Stimulated activated CD4-positive, alpha-beta T cell treated with anti-CD3 and anti-CD28 coated beads, TNF-alpha, amount 100 ng/mL, for 48 hours (primary cell): ENCODE data around the gene GPC3.
"Not testable (repeated sequence)": the region's sequence is repeated elsewhere in the genome, so short reads cannot be mapped to it uniquely, and the experiment has no call there.

ENCODE experiments used
- DNase-seq, 3 donors: peaks; one replicate each; pipeline ENCODE4 v3.0.0-alpha.2; 2020; ENCODE audit warnings: low read depth in 3 of 3

The GPC3 gene

GRCh38 chrX:133995759-133996158, 10.4 kb upstream of the GPC3 start:
- no peak for DNase-seq

DNA sequence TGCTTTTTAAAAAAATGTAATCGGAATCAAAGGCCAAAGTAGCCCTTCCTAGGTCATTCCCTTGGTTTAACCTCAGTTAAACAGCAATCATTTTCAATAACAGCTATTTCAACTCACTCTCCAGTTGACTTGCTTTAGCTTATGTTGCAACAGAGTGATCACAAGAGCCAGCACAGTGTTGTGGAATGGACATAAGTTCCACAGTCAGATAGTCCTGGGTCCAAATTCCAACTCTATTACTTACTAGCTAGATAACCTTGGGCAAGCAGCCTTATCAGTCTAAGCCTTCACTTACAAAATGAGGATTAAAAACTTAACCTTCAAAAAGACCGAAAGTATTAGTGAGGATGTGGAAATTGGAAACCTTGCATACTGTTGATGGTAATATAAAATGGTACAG, 9.2 kb upstream of the GPC3 start:
- no peak for DNase-seq

DNA sequence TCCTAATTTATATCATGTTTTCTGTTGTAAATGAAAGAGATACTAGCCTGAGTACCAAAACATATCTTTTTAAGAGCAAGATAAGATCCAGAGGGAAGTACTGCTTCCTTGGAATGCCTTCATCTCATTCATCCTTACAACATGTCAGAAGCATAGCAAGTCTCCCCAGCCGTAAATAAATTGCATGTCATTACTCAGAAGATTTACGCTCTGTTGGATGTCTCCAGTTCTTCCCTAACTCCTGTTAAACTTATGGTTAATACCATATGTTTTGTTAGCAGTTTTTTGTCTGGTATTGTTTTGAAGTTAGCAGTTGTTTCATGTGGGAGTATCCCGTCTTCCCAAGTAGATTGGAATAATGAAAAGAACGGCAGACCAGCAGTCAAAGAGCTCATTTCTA, 7.5 kb upstream of the GPC3 start:
- no peak for DNase-seq

GRCh38 chrX:133991814-133992213, 6.4 kb upstream of the GPC3 start:
- DNase-seq, result no peak

- not testable (repeated sequence) for DNase-seq
These were observed 5.7 kb upstream of the GPC3 start for GRCh38 chrX:133991057-133991456.

DNA sequence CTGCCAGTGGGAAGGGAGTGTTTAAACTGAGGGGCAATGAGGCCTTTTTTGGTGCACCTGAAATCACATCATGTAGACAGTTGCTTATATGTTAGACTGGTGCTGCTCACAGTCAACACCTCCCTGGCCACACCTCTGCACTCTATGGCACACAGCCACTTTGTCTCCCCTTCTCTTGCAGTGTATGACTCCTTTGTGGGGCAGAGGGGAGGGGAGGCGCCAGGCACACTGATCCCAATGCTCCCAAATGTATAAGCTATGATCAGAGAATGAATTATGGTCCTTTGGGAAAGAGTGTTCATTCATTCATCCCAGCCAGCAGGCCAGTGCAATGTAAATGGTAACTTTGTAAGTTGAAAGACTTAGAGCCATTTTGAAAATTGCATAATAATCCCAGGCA, 4.6 kb upstream of the GPC3 start:
- DNase-seq, result no peak

DNA sequence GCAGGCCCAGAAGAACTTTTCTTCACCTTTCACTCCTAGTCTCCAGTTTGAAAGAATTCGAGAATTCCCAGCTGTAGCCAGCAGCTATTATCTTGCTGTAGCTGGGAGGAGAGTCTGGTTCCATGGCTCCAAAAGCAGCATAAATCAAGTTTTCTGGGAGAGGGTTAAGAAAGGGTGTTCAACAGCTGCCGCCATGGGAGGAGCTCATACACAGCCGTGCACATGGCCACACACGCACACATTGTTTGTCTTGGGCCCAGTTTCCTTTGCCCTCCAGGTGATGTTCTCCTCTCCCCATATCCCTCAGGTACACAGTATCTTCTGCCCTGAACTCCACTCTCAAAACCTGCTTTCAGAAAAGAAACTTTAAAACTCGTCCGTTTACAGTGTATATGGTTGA, 4.1 kb upstream of the GPC3 start:
- no peak for DNase-seq

DNA sequence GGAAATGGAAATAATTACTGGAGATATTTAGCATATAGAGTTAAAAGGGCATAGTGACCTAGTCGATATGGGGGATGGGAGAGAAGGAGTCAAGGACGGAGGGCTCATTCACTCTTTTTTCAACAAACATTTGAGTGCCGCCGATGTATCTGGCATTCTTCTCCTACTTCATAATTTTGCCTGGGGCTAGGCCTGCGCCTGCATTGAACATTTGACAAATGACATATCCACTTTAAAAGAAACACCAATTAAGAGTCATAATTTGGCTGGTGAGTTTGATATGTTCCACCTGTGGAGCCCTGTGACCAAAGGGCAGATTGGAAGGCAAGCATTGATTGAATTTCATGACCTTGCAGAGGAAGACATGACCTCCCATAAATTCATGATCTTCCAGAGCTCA, 2.6 kb upstream of the GPC3 start:
- DNase-seq, result no peak

- DNase-seq, result no peak
These were observed 1.8 kb upstream of the GPC3 start for GRCh38 chrX:133987188-133987587.

DNA sequence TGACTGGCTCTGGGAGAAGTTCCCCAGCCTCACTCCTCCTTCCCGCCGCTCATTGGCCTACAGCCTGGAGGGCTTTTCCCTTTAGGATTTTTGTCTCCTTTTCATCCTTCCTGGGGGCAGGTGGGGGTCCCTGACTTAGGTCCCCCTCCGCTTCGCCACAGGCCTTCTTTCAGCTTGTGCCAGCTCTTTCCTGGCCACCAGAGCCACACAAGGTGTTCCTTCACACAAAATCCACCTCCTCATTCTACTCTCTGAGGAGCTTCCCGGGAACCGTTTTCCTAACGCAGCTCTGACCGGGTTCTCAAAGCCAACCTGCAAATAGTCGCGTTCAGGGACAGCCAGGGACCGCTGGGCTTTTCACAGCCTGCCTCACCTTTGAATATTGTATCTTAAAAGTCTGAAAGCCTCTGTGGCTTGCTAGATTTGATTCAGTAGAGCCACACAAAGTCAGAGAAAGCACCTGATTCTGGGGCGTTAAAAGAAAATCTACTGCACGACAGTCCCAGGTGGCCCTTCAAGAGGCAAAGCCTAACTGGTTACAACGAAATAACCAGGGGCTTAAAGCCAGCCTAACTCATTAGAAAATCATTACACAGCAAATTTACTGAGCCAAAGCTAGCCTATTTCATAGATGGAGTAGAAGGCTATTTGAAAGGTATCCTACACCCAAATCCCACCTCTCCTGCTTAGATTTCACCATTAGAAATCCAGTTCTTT, 731 bp upstream of the GPC3 start:
- DNase-seq, result no peak

DNA sequence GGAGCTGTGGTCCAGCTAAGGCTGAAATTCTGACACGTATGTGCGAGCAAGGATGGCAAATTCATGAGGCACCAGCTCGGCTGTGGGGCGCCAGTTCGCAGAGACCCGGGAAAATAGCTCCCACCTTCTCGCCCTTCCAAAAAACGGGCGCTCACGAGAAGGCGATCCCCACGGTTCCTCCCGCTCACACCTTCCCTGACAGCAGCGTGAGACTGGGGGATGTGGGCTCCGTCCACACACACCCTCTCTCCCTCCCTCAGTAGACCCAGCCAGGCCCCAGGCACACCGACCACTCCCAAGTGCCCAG, 584 bp downstream of the GPC3 start:
- DNase-seq, result no peak

DNA sequence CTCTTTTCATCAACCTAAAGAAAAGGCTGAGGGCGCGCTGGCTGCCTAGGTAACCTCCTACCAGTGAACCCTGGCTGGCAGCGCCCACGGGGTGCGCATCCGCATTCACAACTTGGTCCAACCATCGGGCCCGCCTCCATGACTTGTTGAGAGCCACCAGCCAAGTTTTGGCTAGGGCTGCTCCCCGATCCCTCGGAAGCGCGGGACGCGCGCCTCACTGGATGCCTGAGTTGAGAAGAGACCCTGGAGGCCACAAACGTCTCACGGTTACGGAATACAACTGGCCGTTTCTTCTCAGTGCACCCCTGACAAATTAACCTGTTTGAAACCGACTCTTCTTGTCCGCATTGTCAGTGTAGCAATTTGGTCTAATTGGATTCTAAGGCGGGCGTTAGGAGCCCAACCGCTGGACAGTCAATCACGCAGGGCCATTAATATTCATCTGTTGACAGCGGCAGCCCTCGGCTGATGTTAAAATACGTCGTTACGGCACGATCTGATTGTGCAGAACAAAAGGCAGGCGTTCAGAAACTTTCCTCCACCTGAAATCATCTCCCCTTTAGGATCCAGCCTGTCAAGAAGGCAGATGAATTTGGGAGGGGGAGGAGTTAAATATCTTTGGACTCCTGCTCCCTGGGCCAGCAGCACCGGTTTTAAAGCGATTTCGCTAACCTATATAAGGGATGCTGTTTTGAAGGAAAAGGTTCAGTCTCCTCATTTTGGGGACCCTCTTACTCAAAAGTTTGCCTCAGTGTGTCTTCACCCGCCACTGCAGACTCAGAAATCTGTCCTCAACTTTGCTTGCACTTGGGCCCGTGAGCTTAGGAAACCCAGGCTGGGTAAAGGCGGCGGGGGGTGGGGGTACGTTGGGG, 1.2 kb downstream of the GPC3 start:
- DNase-seq, result no peak

DNA sequence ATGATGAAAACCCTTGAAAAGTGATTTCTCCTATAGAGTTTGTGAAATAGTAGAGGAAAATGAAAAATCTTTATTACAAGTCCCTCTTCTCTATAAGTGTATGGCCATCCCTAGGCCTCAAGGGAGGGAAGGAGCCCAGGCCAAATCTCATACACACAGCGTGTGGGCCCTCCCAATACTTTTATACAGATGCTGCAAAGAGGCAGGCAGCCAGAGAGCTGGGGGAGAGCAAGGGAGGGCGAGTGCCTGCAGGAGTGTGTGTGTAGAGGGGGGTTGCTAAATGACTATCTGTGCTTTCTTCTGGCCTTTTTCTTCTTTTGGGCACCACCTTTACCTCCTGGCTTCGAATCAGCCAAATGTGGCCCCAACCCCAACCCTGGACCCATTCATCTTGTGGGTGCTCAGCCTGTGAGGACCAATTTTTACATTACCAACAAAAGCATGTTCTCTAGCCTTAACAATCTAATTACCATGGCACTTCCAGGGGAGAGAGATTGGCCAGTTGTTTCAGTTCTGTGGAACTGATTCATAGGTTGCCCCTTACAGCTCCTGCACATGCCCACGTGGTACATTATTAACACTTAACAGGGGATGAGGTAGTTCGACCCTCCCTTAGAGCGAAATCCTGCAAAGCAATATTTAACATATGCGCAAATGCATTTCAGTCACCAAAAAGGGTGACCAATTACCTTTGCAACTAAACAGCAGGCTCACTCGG, 2.0 kb downstream of the GPC3 start:
- no peak for DNase-seq

- DNase-seq, result no peak
These were observed 3.5 kb downstream of the GPC3 start for GRCh38 chrX:133981924-133982323.

DNA sequence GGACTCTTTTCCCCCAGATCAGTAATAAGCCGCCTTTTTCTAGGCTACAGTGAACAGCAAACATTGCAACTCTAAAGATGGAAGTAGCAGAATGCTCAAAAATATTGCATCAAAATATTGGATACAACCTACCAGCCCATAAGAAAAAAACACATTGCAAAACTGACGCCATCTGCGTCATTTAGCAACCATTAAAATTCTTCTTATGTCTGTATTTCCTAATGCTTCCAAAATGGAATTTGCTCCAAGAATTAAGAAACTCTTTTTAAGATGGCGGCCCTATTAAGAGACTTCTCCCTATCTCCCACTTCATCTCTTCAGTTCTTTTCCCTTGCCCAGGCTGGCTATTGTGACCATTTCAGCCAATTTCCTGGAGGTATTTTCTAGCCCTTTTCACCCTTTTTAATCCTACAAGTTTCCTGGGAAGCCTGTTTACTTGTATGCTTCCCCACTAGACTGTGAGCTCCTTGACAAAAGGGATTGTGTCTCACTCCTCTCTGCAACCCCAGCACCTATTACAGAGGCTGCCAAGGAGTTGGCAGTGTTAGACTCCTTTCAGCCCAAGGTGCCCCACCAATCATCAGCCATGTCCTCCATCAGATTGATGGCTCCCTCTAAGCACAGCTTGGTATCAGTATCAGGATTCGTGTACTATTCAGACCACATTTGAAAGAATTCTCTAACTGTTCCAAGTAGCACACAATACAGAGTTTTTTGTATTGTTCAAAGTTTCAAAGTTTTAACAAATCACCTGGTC, 4.4 kb downstream of the GPC3 start:
- no peak for DNase-seq

GRCh38 chrX:133980406-133980805, 5.0 kb downstream of the GPC3 start:
- no peak for DNase-seq

DNA sequence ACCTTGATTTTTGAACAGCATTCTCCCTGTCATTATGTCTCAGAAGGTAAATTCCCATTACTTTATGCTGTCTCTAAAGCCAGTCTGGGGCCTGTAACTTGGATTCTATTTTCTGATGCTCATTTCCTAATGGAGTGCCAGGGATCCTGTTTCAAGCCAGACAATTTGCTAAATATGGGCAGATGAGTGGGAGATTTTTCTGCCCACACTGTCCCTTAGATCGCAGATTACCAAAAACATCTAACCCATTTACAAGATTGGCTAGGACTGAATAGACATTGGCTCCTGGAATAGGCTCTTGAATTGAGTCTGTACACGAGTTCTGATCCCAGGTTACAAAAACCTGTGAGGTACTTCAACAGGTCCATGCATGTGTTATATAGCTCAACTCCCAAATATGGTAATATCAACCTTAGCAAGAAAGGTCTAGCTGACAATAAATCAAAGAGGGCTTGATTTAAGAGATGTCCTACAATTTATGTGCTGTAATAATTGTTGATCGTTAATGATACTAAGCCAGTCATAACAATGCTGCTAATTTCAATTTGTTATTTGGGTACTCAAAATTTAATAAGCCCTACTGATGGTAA, 5.7 kb downstream of the GPC3 start:
- DNase-seq, result no peak

- DNase-seq, result no peak
These were observed 11.7 kb downstream of the GPC3 start for GRCh38 chrX:133973704-133974103.

DNA sequence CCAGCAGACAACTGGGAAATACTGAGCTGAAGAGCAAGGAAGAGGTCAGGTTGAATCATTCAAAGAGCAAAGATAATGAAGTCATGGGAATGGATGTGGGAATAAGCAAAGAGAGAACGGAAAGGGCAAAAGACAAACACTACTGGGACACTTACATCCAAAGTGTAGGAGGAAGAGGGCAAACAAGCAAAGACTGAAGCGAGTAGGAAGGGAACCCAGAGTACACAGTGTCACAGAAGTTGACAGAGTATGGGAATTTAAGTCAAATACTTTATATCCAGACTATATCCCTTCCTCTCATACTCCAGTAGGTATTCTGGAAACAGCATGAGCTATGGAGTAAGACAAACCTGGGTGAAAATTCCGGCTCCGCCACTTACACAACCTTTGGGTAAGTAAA, 12.5 kb downstream of the GPC3 start:
- no peak for DNase-seq

DNA sequence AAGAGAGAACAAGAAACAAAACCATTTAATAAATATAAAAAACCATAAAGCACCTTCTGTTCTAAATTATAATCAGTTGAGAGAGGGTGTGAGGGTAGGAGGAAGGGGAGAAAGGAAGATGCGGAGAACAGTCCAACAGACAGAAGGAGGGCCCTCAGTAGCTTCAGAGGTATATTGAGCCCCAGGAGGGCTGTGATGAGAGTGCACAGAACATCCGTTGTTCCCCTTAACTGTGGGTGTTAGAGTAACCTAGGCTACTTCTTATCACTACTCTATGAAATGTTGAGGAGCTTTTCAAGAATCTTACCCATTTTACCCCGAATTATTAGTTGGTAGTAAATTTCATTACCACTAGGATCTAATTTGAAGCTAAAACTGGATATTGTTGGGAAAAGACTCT, 13.8 kb downstream of the GPC3 start:
- DNase-seq, result no peak

GRCh38 chrX:133970076-133970475, 15.3 kb downstream of the GPC3 start:
- DNase-seq, result no peak

DNA sequence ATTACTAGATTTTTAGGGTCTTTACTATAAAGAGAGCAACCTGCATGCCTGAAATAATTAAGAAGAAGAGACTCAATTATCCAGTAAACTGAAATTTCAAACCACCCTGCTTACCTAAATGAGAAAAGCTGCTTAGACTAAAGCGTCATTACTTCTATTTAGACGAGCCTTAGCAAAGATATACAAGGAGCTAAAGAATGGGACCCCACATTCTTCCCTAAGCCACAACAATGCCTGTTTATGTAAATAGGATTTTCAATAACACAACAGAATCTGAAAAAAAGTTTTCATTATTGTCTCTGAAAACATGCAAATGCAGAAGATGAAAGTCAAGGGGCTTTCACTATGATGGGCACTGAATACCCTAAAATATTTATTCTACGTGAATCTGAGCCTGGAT, 16.2 kb downstream of the GPC3 start:
- DNase-seq, result no peak
